GM12864 (cell line): ENCODE results near the gene SF3A2.

ENCODE experiments used
- DNase-seq: peaks from one replicate; pipeline ENCODE4 v3.0.0-alpha.2; 2011; ENCODE audit warnings: low read depth
- H3K4me3 ChIP-seq: 2 replicates; pipeline ENCODE4 v1.5.1; 2011; ENCODE audit warnings: mild to moderate bottlenecking, low read depth, low read length, control low read depth
- TF ChIP-seq, protein P1 (sequence below): IDR thresholded peaks from 2 replicates; pipeline ENCODE4 v1.5.1; 2011; ENCODE audit warnings: low read depth, mild to moderate bottlenecking, moderate library complexity, low read length, control low read depth, inconsistent platforms; ENCODE audit errors: missing control alignments

The SF3A2 gene

DNA sequence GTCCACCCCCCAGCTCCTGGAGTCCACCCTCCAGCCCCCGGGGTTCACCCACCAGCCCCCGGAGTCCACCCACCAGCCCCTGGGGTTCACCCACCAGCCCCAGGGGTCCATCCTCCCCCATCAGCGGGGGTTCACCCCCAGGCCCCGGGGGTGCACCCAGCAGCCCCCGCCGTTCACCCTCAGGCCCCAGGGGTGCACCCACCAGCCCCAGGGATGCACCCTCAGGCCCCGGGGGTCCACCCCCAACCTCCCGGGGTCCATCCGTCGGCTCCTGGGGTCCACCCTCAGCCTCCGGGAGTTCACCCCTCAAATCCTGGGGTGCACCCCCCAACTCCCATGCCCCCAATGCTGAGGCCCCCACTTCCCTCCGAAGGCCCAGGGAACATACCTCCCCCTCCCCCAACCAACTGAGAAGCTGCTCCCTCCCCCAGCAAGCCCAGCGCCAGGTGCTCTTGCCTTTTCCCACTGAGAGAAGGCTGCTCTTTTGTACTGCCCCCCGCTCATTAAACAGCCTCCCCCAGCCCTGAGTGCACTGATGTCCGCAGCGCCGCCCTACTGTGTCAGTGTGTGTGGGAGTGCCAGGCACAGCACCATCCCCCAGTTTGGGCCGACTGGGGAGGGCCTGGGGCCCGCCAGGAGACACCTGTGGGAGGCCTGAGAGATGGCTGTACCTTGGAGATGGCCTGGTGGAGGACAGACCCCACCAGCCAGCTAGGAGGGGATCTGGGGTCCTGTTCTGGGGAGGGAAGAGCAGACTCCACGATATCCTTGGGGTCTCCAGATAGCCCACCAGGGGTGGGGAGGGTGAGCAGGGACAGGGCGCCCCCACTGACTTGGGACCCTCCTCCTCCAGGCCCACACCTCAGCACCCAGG is 11.7 kb downstream of the SF3A2 start:
- H3K4me3 ChIP-seq: no peak overlapping the region
- DNase-seq: no peak
- TF ChIP-seq, protein P1, sequence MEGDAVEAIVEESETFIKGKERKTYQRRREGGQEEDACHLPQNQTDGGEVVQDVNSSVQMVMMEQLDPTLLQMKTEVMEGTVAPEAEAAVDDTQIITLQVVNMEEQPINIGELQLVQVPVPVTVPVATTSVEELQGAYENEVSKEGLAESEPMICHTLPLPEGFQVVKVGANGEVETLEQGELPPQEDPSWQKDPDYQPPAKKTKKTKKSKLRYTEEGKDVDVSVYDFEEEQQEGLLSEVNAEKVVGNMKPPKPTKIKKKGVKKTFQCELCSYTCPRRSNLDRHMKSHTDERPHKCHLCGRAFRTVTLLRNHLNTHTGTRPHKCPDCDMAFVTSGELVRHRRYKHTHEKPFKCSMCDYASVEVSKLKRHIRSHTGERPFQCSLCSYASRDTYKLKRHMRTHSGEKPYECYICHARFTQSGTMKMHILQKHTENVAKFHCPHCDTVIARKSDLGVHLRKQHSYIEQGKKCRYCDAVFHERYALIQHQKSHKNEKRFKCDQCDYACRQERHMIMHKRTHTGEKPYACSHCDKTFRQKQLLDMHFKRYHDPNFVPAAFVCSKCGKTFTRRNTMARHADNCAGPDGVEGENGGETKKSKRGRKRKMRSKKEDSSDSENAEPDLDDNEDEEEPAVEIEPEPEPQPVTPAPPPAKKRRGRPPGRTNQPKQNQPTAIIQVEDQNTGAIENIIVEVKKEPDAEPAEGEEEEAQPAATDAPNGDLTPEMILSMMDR: no peak

DNA sequence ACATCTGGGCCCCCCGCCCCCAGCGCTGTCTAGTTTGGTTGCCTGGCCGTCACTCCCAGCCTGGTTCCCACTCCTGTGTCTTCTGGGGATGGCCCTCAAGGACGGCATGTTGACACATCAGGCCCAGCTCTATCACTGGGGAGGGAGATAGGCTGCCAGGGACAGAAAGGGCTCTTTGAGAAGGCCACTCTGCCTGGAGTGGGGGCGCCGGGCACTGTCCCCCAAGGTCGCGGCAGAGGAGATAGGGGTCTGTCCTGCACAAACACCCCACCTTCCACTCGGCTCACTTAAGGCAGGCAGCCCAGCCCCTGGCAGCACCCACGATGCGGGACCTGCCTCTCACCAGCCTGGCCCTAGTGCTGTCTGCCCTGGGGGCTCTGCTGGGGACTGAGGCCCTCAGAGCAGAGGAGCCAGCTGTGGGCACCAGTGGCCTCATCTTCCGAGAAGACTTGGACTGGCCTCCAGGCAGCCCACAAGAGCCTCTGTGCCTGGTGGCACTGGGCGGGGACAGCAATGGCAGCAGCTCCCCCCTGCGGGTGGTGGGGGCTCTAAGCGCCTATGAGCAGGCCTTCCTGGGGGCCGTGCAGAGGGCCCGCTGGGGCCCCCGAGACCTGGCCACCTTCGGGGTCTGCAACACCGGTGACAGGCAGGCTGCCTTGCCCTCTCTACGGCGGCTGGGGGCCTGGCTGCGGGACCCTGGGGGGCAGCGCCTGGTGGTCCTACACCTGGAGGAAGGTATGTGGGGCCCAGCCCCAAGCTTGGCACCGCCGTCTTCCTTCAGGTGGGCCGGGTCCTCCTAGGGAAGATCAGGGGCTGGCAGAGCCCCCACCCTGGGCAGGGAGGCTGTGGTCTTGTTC is 12.6 kb downstream of the SF3A2 start, which contains the start of gene AMH:
Gene AMH, plus strand, starts transcription at position 314 of the 857 bp plus-strand sequence. Its CDS starts 10 bp downstream, at position 324.
- no peak within 1 kb of the TSS for H3K4me3 ChIP-seq
- no peak for DNase-seq
- TF ChIP-seq, protein P1: no peak

DNA sequence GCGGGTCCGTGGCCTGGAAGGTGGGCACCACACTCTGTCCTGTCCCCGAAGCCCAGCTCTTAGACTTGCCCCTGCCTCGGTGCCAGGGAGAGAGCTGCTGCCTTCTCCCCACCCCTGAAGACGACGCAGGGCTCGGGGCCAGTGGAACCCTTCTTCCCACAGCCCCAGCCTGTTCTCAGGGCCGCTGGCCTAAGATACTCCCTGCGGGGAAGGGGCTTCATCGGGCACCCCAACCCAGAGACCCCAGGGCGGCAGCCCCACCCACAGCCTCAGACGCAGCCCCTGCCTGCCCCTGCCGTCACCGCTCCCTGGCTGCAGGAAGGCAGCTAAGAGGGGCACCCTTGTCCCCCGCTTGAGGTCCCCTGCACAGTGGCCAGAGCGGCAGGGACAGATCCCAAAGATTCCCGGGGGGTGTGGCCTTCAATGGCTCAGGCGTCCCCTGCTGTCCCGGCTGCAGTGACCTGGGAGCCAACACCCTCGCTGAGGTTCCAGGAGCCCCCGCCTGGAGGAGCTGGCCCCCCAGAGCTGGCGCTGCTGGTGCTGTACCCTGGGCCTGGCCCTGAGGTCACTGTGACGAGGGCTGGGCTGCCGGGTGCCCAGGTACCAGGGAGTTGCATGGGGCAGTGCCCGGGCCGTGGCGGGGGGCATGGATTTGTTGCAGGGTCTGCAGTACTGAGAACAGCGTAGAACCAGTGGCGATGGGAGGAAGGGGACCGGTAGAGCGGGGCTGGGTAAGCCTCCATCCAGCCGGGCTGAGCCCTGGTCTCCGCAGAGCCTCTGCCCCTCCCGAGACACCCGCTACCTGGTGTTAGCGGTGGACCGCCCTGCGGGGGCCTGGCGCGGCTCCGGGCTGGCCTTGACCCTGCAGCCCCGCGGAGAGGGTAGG is 13.5 kb downstream of the SF3A2 start:
- no peak overlapping the region for H3K4me3 ChIP-seq
- TF ChIP-seq, protein P1: no peak
- DNase-seq: no peak

DNA sequence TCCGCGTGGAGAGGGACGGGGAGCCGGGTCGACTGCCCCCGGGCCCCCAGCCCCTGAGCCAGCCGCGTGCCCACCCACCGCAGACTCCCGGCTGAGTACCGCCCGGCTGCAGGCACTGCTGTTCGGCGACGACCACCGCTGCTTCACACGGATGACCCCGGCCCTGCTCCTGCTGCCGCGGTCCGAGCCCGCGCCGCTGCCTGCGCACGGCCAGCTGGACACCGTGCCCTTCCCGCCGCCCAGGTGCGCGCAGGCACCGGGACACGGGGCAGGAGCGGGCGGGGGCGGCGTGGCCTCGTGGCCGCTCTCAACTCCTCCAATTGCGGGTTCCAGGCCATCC is 14.1 kb downstream of the SF3A2 start:
- DNase-seq: no peak
- TF ChIP-seq, protein P1: no peak
- no peak overlapping the region for H3K4me3 ChIP-seq

DNA sequence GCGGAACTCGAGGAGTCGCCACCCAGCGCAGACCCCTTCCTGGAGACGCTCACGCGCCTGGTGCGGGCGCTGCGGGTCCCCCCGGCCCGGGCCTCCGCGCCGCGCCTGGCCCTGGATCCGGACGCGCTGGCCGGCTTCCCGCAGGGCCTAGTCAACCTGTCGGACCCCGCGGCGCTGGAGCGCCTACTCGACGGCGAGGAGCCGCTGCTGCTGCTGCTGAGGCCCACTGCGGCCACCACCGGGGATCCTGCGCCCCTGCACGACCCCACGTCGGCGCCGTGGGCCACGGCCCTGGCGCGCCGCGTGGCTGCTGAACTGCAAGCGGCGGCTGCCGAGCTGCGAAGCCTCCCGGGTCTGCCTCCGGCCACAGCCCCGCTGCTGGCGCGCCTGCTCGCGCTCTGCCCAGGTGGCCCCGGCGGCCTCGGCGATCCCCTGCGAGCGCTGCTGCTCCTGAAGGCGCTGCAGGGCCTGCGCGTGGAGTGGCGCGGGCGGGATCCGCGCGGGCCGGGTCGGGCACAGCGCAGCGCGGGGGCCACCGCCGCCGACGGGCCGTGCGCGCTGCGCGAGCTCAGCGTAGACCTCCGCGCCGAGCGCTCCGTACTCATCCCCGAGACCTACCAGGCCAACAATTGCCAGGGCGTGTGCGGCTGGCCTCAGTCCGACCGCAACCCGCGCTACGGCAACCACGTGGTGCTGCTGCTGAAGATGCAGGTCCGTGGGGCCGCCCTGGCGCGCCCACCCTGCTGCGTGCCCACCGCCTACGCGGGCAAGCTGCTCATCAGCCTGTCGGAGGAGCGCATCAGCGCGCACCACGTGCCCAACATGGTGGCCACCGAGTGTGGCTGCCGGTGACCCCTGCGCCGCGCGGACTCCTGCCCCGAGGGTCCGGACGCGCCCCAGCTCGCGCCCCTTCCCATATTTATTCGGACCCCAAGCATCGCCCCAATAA is 14.8 kb downstream of the SF3A2 start:
- no peak overlapping the region for H3K4me3 ChIP-seq
- DNase-seq: no peak
- TF ChIP-seq, protein P1: no peak
